GM13977 (cell line): ENCODE measurements around the gene QTRT2.
A peak's percentile ranks its signal among the peaks of the same experiment; 100 is the strongest.

ENCODE experiments used
- DNase-seq: peaks from one replicate; pipeline ENCODE4 v3.0.0; 2012; ENCODE audit warnings: low spot score
- in situ Hi-C: fragments of 300-500 bp; cut with MboI; formaldehyde crosslinking; loops from one replicate; pipeline ENCODE4 v1.12.0; 2022; ENCODE audit warnings: low sequenced_read_pairs, low pct_unique_long_range_greater_than_20kb, mixed read lengths, inconsistent platforms; ENCODE audit not compliant: unreplicated experiment
- TF ChIP-seq, protein P1 (sequence below): IDR thresholded peaks from 2 replicates; pipeline ENCODE4 v1.5.1; 2012; ENCODE audit warnings: mild to moderate bottlenecking, control low read depth; ENCODE audit not compliant: insufficient read depth; ENCODE audit errors: extremely low read depth, missing control alignments

QTRT2 gene

DNA sequence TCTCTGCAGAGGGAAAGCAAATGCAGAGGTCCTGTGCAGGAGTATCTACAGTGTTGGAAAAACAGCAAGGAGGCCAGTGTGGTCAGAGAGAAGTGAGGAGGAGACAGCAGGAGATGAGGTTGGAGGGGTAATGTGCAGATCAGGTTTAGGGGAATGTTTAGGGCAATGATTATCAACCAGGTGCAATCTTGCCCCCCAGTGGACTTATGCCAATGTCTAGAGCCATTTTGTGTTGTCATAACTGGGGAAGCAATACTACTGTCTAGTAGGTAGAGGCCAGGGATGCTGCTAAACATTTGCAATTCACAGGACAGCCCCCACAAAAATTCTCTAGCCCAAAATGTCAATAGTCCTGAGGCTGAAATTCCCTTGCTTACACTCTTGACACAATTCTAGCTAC, 13.3 kb upstream of the QTRT2 start:
- no peak for DNase-seq
- in situ Hi-C loops: no loop called here
- TF ChIP-seq, protein P1, sequence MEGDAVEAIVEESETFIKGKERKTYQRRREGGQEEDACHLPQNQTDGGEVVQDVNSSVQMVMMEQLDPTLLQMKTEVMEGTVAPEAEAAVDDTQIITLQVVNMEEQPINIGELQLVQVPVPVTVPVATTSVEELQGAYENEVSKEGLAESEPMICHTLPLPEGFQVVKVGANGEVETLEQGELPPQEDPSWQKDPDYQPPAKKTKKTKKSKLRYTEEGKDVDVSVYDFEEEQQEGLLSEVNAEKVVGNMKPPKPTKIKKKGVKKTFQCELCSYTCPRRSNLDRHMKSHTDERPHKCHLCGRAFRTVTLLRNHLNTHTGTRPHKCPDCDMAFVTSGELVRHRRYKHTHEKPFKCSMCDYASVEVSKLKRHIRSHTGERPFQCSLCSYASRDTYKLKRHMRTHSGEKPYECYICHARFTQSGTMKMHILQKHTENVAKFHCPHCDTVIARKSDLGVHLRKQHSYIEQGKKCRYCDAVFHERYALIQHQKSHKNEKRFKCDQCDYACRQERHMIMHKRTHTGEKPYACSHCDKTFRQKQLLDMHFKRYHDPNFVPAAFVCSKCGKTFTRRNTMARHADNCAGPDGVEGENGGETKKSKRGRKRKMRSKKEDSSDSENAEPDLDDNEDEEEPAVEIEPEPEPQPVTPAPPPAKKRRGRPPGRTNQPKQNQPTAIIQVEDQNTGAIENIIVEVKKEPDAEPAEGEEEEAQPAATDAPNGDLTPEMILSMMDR: peak; percentile 12

DNA sequence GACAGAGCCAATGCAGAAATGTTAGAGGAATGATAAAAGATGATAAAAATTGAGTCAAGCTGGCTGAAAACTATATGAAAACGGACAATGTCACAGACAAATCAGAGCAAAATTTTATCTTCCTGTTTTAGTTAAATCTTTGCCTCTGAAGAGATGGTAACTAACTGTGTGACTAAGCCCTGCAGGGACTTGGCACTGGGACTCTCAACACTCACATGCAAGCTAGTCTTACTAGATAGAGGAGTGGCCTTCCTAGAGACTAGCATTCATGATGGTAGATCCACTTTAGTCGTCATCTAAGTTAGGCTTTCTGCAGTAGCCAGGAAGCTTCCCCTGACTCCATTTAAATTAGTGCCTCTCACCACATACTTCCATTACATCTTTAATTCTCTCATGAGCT, 4.3 kb upstream of the QTRT2 start:
- in situ Hi-C loops: no loop called here
- TF ChIP-seq, protein P1: no peak
- DNase-seq: no peak

DNA sequence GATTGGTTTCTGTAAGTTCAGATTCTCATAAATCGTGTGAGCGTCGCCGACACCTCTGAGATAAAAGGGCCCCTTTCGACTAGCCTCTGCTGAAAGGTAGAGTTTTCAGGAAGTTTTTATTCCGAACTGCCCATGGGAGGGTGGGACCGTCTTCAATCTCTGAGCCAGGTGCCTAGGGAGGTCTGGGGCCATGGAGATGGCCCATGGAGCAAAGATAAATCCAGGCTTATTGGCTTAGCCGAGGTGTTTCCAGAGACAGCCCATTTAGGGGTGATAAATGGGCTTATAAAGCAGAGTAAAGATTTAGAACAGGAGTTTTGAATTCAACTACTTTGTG, 442 bp downstream of the QTRT2 start:
- in situ Hi-C loops: no loop called here
- no peak for DNase-seq
- TF ChIP-seq, protein P1: no peak

DNA sequence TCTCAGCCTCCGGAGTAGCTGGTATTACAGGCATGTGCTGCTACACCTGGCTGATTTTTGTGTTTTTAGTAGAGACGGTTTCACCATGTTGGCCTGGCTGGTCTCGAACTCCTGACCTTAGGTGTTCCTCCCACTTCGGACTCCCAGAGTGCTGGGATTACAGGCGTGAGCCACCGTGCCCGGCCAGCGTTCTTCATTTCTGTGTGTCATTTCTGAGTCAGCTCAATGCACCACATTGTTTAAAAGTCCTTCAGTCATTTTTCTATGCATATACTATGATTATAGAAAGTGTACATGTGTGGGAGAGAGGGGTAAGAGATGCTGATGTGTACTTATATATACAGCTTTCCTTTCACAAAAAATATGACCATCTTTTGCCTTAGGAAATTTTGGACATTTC, 2.1 kb downstream of the QTRT2 start:
- in situ Hi-C loops: no loop called here
- TF ChIP-seq, protein P1: no peak

DNA sequence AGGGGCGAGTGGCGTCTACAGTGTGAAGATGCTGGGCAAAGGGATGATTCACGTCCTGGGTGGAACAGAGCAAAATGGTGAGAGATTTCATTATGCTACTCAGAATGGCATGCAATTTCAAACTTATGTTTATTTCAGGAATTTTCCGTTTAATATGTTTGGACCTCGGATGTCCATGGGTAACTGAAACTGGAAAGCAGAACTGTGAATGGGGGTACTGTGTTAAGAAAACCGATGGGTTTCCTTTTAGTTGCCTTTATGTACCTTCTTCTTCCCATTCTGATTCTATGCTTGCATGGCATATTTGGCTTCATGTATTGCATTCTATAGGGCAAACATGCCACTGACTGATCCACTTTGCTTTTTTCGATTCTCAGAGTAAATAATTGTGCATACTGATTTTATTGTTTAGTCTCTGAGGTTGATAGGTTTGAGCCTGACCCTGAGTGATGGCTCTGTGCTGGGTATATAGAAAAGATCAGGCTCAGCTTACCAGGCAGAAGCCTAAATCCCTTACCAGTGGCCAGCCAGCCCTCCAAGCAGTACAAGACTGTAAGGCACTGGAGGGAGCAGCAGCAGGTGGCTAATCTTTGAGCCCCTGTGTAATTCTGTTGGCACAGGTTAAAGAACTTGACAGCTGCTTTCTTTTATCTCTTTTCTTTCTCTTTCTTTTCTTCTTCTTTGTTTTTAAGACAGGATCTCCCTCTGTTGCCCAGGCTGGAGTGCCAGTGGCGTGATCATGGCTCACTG, 4.5 kb downstream of the QTRT2 start:
- in situ Hi-C loops: no loop called here
- DNase-seq: no peak
- TF ChIP-seq, protein P1: no peak

More for the DNA sequence above, 2.1 kb downstream of the QTRT2 start:
- no peak for DNase-seq

DNA sequence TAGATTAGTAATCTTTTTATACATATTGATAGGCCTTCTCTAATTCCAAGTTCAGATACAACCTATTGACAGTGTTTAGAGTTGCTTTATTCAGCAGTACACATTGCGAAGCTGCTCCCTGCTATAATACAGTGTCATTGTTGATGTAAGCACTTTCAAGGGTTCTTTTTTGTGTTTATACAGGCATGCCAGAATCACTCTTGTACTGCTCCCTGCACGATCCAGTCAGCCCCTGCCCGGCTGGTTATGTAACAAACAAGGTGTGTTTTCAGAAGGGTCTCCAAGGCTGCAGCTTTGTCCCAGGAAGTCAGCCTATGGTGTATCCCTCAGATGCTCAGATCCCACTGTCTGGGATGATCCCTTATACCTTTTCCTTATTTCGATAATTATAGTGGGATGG, 11.3 kb downstream of the QTRT2 start:
- DNase-seq: no peak
- in situ Hi-C loops: no loop called here
- TF ChIP-seq, protein P1: no peak
